ENCODE data around the gene SRGAP2B.
A peak's percentile ranks its signal among the peaks of the same experiment; 100 is the strongest.
"Not testable (repeated sequence)": the region's sequence is repeated elsewhere in the genome, so short reads cannot be mapped to it uniquely, and the experiment has no call there.

Gene SRGAP2B

GRCh38 chr1:145027251-145027650 is 67.9 kb downstream of the SRGAP2B start:
- H3K27ac Mint-ChIP-seq, H3K27me3 Mint-ChIP-seq, H3K9me3 Mint-ChIP-seq, CTCF ChIA-PET, DNase-seq, H3K36me3 Mint-ChIP-seq, H3K4me1 Mint-ChIP-seq, H3K4me3 Mint-ChIP-seq: not testable (repeated sequence)

DNA sequence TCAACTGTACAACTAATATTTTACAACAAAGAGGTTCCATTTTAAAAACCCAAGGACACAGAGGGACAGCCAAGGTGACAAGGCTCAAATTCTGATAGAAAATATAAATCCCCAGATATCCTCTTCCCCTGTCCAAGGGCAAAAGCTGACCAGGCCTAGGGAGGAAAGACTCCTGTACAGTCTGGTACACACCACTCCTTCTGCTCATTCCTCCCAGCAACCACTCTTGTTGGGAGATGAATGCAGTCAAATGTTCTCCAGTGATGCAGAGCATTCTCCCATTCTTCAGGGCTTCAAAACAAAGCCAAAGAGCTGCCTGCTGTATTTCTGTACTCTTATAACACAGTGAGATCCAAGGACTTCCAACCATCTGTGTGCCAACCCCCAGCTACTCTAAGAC is 69.8 kb downstream of the SRGAP2B start:
- DNase-seq, H3K36me3 Mint-ChIP-seq, CTCF ChIA-PET, H3K27me3 Mint-ChIP-seq, H3K9me3 Mint-ChIP-seq, H3K4me1 Mint-ChIP-seq, H3K27ac Mint-ChIP-seq, H3K4me3 Mint-ChIP-seq: not testable (repeated sequence)

DNA sequence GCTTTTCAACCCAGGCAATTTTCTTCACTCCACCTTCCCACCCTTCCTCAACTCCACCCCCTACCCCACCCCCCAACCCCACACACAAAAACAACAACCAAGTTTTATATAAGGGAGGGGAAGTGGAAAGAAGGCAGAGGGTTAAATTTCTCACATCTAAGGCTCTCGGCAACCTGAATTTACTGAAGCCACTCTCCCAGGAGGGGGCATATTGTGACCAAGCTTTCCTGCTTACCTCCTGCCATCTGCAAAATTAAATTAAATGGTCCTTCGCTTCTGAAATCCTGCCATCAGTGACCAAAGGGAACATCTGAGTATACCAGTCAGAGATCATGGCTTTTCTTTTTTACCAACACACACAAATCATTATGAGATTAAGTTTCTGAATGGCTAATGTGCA is 72.9 kb downstream of the SRGAP2B start:
- H3K4me3 Mint-ChIP-seq, H3K27ac Mint-ChIP-seq, H3K27me3 Mint-ChIP-seq, H3K4me1 Mint-ChIP-seq, CTCF ChIA-PET, DNase-seq, H3K9me3 Mint-ChIP-seq, H3K36me3 Mint-ChIP-seq: not testable (repeated sequence)

DNA sequence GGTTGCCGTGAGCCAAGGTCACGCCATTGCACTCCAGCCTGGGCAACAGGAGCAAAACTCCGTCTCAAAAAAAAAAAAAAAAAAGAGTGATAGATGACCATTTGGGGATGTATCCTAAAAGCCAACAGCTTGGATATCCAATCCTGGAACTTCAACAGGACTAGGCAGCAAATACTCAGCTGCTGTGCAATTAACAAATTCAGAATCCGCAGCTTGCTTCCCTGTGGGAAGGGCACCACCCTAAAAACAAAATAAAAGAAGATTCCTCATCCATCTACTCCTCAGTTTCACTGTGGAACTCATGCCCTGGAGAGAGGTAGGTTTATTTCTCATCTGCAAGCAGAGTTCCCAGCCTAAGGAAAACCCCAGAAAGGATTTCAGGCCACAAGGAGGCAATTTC is 73.4 kb downstream of the SRGAP2B start:
- H3K27me3 Mint-ChIP-seq, H3K4me1 Mint-ChIP-seq, CTCF ChIA-PET, DNase-seq, H3K9me3 Mint-ChIP-seq, H3K4me3 Mint-ChIP-seq, H3K36me3 Mint-ChIP-seq, H3K27ac Mint-ChIP-seq: not testable (repeated sequence)

- H3K4me1 Mint-ChIP-seq, H3K4me3 Mint-ChIP-seq, H3K36me3 Mint-ChIP-seq, CTCF ChIA-PET, H3K27me3 Mint-ChIP-seq, DNase-seq, H3K9me3 Mint-ChIP-seq, H3K27ac Mint-ChIP-seq: not testable (repeated sequence)
Measured at GRCh38 chr1:145019709-145020108, 75.4 kb downstream of the SRGAP2B start.

GRCh38 chr1:145017725-145018124 is 77.4 kb downstream of the SRGAP2B start:
- H3K9me3 Mint-ChIP-seq, H3K4me1 Mint-ChIP-seq, H3K27me3 Mint-ChIP-seq, H3K27ac Mint-ChIP-seq, H3K4me3 Mint-ChIP-seq, DNase-seq, CTCF ChIA-PET, H3K36me3 Mint-ChIP-seq: not testable (repeated sequence)

GRCh38 chr1:145016492-145016862 is 78.7 kb downstream of the SRGAP2B start:
- H3K36me3 Mint-ChIP-seq, H3K4me3 Mint-ChIP-seq, H3K27me3 Mint-ChIP-seq, H3K27ac Mint-ChIP-seq, DNase-seq, H3K4me1 Mint-ChIP-seq, H3K9me3 Mint-ChIP-seq, CTCF ChIA-PET: not testable (repeated sequence)

GRCh38 chr1:145015744-145016491 is 79.2 kb downstream of the SRGAP2B start:
- H3K4me3 Mint-ChIP-seq, CTCF ChIA-PET, H3K27me3 Mint-ChIP-seq, DNase-seq, H3K36me3 Mint-ChIP-seq, H3K9me3 Mint-ChIP-seq, H3K4me1 Mint-ChIP-seq, H3K27ac Mint-ChIP-seq: not testable (repeated sequence)

DNA sequence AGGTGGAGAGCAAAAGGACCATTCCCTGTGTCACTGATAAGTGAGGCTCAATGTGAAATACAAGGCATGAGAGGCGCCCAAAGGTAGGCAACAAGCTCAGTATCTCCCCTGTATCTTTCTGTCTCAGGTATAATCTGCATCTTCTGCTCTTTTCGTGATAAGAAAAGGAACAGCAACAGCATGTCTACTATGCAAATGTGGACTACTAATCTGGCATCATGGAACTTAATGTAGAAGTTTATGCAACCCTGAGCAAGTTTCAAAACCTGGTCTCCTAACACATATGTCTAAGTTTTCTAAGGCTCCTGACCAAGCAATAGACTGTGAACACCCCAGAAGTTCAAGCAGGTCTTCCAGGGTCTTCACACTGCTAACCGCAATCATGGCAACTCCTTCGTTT is 81.8 kb downstream of the SRGAP2B start:
- CTCF ChIA-PET, DNase-seq, H3K4me3 Mint-ChIP-seq, H3K9me3 Mint-ChIP-seq, H3K27ac Mint-ChIP-seq, H3K27me3 Mint-ChIP-seq, H3K4me1 Mint-ChIP-seq, H3K36me3 Mint-ChIP-seq: not testable (repeated sequence)

DNA sequence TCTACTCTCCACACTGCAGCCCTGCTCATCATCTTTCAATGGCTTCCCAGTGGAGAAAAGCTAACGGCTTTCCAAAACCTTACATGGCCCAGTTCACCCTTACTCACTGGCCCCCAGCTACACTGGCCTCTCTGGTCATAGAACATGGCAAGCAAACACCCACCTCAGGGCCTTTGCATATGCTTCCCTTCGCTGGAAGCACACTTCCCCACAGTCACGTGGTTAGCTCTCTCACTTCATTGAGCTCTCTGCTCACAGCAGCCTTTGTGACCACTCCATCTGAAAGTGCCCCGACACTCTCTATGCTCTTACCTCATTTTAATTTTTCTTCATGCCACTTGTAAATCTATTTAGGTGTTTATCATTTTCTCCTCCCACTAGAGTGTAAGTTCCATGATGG is 83.3 kb downstream of the SRGAP2B start:
- H3K4me3 Mint-ChIP-seq, H3K4me1 Mint-ChIP-seq, H3K9me3 Mint-ChIP-seq: not testable (repeated sequence)

DNA sequence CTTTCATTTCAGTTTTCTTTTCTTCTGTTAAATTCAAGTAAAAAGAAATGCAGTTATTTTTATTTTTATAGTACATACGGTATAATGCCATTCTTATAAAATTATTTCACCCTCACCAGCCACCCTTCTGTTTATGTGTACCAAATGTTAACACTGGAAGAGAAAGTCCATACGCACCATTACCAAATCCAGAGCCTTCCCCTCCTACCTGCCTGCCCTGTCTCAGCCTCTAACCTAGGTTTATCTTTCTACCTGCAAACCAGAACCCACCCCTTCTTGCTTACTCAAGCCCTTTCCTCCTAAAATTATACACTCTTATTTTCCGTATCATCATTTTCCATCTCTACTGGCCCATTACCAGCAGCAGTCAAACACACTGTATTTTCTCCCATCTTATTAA is 84.5 kb downstream of the SRGAP2B start:
- H3K27ac Mint-ChIP-seq, result not testable (repeated sequence)

More for the DNA sequence above, 83.3 kb downstream of the SRGAP2B start:
- H3K27ac Mint-ChIP-seq, DNase-seq, H3K36me3 Mint-ChIP-seq, H3K27me3 Mint-ChIP-seq, CTCF ChIA-PET: not testable (repeated sequence)

DNA sequence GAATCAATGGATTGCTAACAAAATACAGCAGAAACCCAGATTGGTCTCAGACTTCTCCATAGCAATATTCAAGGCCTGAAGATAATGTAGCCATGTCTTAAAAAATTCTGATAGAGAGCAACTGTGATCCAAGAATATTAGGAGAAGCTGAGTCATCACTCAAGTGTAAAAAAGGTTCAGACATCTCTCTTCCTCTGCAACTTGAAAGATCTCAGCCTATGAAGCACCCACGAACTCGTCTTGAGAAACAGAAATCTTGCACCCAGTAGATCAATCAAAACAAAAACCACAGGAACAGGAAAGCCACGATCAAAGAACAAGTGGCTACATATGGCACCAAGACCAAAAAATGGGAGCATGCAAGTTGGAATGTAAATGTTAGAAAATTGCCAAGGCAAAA is 85.2 kb downstream of the SRGAP2B start:
- peak overlapping the region; percentile 37 for H3K4me3 Mint-ChIP-seq
- H3K27me3 Mint-ChIP-seq, H3K4me1 Mint-ChIP-seq, H3K27ac Mint-ChIP-seq, H3K36me3 Mint-ChIP-seq, CTCF ChIA-PET, H3K9me3 Mint-ChIP-seq: not testable (repeated sequence)
- DNase-seq, result peak; percentile 29

More for the DNA sequence above, 84.5 kb downstream of the SRGAP2B start:
- DNase-seq, H3K27me3 Mint-ChIP-seq, H3K4me1 Mint-ChIP-seq, CTCF ChIA-PET, H3K36me3 Mint-ChIP-seq, H3K9me3 Mint-ChIP-seq: not testable (repeated sequence)
- H3K4me3 Mint-ChIP-seq, result peak overlapping the region; percentile 31

DNA sequence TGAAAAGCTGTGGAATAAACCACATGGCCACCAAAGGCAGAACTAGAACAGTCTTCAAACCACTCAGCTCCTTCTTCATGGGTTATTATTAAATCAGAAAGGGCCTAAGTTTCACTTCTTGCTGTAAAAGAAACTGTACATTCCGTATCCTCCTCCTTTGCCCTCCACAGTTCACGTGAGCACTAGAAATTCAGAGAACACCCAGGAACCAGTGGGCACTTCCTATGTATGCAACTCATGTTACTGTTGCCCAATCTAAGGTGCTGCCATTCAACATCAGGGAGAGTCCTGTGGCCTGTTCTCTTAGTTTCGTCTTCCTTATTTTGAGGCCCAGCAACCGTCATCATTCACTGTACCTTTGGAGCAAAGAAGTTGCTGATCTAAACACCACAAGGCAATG is 86.7 kb downstream of the SRGAP2B start:
- H3K4me1 Mint-ChIP-seq, H3K9me3 Mint-ChIP-seq, CTCF ChIA-PET, H3K4me3 Mint-ChIP-seq, H3K36me3 Mint-ChIP-seq, H3K27me3 Mint-ChIP-seq, H3K27ac Mint-ChIP-seq, DNase-seq: not testable (repeated sequence)

DNA sequence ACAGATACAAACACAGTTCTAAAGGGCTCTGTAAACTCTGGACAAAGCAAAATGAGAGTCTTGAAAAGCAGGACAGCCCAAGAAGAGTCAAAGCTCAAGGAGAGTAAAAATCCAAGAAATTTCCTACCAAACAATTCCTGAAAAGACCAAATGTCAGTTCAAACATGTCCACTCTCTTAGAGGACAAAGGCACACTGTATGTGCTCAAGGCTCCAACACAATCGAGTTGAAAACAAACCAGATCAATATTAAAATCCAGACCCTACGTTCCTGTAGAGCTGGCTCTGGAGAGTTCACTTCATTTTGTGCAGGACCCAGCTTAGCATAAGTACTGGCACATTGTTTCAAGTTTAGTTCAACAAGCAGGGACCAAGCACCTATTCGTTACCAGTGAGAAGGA is 90.0 kb downstream of the SRGAP2B start:
- DNase-seq, H3K27ac Mint-ChIP-seq, H3K4me3 Mint-ChIP-seq, H3K4me1 Mint-ChIP-seq, H3K9me3 Mint-ChIP-seq, CTCF ChIA-PET, H3K27me3 Mint-ChIP-seq, H3K36me3 Mint-ChIP-seq: not testable (repeated sequence)

DNA sequence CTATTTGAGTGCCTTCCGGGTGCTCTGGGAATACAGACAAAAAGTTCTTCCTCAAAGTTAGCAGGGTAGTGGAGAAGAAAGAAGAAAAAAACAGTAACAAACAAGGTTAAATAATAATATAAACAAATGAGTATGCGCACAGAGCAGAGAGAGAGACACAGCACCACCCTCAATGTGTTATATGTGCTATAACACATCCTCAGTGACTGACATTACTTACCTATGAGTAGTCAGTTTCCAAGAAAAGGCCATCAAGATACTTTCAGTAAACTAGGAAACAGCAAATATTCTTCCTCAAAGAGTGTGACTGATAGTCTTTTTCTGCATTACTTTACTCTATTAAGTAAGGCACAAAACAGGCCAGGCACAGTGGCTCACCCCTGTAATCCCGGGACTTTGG is 93.7 kb downstream of the SRGAP2B start:
- H3K36me3 Mint-ChIP-seq, CTCF ChIA-PET, H3K27ac Mint-ChIP-seq, DNase-seq, H3K9me3 Mint-ChIP-seq, H3K4me3 Mint-ChIP-seq, H3K4me1 Mint-ChIP-seq, H3K27me3 Mint-ChIP-seq: not testable (repeated sequence)

GRCh38 chr1:145000743-145001326 is 94.3 kb downstream of the SRGAP2B start:
- H3K9me3 Mint-ChIP-seq, DNase-seq, CTCF ChIA-PET, H3K27me3 Mint-ChIP-seq, H3K4me3 Mint-ChIP-seq, H3K36me3 Mint-ChIP-seq, H3K4me1 Mint-ChIP-seq, H3K27ac Mint-ChIP-seq: not testable (repeated sequence)

Measured in activated naive CD4-positive, alpha-beta T cell treated with anti-CD3 and anti-CD28 coated beads, Interleukin-2, amount 10 ng/mL, durations not matched to agents 7 days and 5 days (primary cell).